ENCODE data around the gene PNPLA4.

GRCh38 chrX:7904562-7904961 is 22.7 kb downstream of the PNPLA4 start:
- TF ChIP-seq, protein P1, sequence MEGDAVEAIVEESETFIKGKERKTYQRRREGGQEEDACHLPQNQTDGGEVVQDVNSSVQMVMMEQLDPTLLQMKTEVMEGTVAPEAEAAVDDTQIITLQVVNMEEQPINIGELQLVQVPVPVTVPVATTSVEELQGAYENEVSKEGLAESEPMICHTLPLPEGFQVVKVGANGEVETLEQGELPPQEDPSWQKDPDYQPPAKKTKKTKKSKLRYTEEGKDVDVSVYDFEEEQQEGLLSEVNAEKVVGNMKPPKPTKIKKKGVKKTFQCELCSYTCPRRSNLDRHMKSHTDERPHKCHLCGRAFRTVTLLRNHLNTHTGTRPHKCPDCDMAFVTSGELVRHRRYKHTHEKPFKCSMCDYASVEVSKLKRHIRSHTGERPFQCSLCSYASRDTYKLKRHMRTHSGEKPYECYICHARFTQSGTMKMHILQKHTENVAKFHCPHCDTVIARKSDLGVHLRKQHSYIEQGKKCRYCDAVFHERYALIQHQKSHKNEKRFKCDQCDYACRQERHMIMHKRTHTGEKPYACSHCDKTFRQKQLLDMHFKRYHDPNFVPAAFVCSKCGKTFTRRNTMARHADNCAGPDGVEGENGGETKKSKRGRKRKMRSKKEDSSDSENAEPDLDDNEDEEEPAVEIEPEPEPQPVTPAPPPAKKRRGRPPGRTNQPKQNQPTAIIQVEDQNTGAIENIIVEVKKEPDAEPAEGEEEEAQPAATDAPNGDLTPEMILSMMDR (IDR thresholded peaks at IDR 0.05): no peak
- TF ChIP-seq POLR2A (IDR thresholded peaks at IDR 0.05): no peak

Measured in vagina (tissue), 2 donors.